Skeletal muscle tissue (tissue), 3 donors: ENCODE measurements around the gene KRABD2.
A peak's percentile ranks its signal among the peaks of the same experiment; 100 is the strongest.
"Not testable (repeated sequence)": the region's sequence is repeated elsewhere in the genome, so short reads cannot be mapped to it uniquely, and the experiment has no call there.

Source experiments
- H3K27ac ChIP-seq: one replicate; pipeline ENCODE4 v1.7.0; 2013; ENCODE audit warnings: mild to moderate bottlenecking, low read depth, low read length, inconsistent platforms
- H3K27me3 ChIP-seq, 3 donors: one replicate each; pipeline ENCODE4 v1.7.0; 2013; ENCODE audit warnings: low read length in 3 of 3; ENCODE audit not compliant: control insufficient read depth in 3 of 3, insufficient read depth in 3 of 3
- H3K36me3 ChIP-seq, 3 donors: one replicate each; pipeline ENCODE4 v1.7.0; 2013; ENCODE audit warnings: low read length in 3 of 3; ENCODE audit not compliant: control insufficient read depth in 3 of 3, insufficient read depth in 3 of 3
- H3K4me1 ChIP-seq, 3 donors: one replicate each; pipeline ENCODE4 v1.7.0; 2013; ENCODE audit warnings: low read length in 3 of 3, mild to moderate bottlenecking in 3 of 3; ENCODE audit not compliant: control insufficient read depth in 3 of 3, insufficient read depth in 3 of 3
- H3K4me3 ChIP-seq, 3 donors: one replicate each; pipeline ENCODE4 v1.7.0; 2013; ENCODE audit warnings: low read length in 3 of 3
- H3K9ac ChIP-seq, 3 donors: one replicate each; pipeline ENCODE4 v1.7.0; 2013; ENCODE audit warnings: low read length in 3 of 3, mild to moderate bottlenecking in 3 of 3, moderate library complexity in 2 of 3, low read depth in 1 of 3
- H3K9me3 ChIP-seq, 3 donors: one replicate each; pipeline ENCODE4 v1.7.0; 2013; ENCODE audit warnings: low read length in 3 of 3; ENCODE audit not compliant: control insufficient read depth in 3 of 3
- donor health status: Osteomylitis.

Gene KRABD2

GRCh38 chr17:8347001-8347400 lies 29.5 kb downstream of the KRABD2 start:
- not testable (repeated sequence) for H3K4me1 ChIP-seq, H3K4me3 ChIP-seq, H3K9me3 ChIP-seq, H3K36me3 ChIP-seq, H3K27ac ChIP-seq, H3K27me3 ChIP-seq, H3K9ac ChIP-seq

DNA sequence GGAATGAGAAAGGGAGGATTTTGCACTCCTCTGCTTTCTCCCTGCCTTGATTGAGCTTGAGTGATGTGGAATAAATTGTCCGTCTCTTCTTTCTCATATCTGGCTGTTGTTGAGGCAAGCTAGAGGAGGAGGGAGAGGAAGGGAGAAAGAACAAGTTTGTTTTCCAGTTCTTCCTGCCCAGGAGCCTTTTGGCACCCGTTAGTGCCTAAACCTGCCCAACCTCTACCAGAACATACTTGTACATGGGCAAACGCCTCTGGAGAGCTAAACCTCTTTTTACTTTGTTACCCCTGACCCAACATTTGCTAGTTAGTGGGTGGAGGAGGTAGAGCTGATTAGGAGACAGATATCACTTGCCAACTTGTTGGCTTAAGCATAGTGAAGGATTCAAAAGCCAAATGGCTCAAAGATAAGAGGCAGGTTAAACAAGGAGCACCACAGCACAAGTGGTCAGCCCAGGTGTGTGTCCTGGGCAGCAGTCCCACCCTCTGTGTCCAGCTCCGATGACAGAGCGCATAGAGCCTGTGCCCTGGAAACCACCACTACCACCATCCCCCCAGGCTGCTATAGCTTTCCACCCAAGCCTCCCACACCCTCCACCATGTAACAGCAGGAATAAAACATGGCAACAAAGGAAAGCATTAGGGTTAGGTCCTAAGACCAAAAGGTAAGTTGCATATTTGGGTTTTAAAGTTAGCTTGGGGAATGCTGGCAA lies 30.4 kb downstream of the KRABD2 start:
- Histone ChIP-seq H3K4me1 (no peaks in the 10 kb centered on the region), H3K4me3 (no peak overlapping the region), H3K36me3 (no peaks in the 10 kb centered on the region), H3K27ac (no peak overlapping the region), H3K9me3 (no peaks in the 10 kb centered on the region), H3K9ac (no peak overlapping the region), H3K27me3 (peaks cover 6 to 9% (median 7%) of the 10 kb centered on the region in 3 donors)

DNA sequence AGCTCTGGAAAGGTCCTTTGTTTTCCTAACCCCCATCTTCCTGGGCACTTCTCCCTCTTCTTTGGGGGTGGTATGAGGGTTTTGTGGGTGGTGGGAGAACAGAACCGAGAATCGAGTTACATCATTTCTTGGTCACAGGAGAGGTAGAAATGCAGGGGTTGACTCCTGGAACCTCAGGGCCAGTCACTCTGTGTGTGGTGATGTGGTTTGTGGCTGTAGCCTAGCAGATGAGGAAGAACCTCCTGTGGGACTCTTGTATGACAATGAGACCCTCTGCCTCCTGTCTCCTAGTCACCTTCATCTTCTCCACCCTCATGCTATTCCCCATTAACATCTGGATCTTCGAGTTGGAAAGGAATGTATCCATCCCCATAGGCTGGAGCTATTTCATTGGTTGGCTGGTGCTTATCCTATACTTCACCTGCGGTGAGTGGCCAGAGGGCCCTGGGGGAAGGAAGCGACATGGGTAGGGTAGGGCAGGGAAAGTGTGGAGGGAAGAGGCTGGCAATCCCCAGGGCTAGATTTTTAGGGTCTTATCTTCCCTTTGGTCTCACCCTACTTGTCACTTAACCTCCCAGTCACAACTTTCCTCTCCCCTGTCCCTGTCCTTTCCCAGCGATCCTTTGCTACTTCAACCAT lies 31.3 kb downstream of the KRABD2 start:
- Histone ChIP-seq H3K9me3 (no peaks in the 10 kb centered on the region), H3K9ac (no peak overlapping the region), H3K27me3 (peaks cover 6 to 9% (median 7%) of the 10 kb centered on the region in 3 donors), H3K4me1 (no peaks in the 10 kb centered on the region), H3K36me3 (no peaks in the 10 kb centered on the region), H3K27ac (no peak overlapping the region), H3K4me3 (no peak overlapping the region)

GRCh38 chr17:8341456-8341855 lies 35.0 kb downstream of the KRABD2 start:
- Histone ChIP-seq H3K36me3 (no peaks in the 10 kb centered on the region), H3K4me1 (peaks cover 0 to 5% (median 3%) of the 10 kb centered on the region in 3 donors), H3K9me3 (no peaks in the 10 kb centered on the region), H3K27me3 (peaks cover 6 to 7% (median 6%) of the 10 kb centered on the region in 3 donors), H3K27ac (no peak overlapping the region), H3K4me3 (no peak overlapping the region), H3K9ac (no peak overlapping the region)

- H3K9me3 ChIP-seq: no peaks in the 10 kb centered on the region
- H3K9ac ChIP-seq: no peak within 1 kb of the TSS
- no peak within 1 kb of the TSS for H3K27ac ChIP-seq
- H3K4me1 ChIP-seq: peaks cover 0 to 5% (median 3%) of the 10 kb centered on the region in 3 donors
- H3K36me3 ChIP-seq: no peaks in the 10 kb centered on the region
- H3K4me3 ChIP-seq: no peak within 1 kb of the TSS
- H3K27me3 ChIP-seq: peaks cover 0 to 2% (median 0%) of the 10 kb centered on the region in 3 donors
Observed at GRCh38 chr17:8339540-8339939, 37.0 kb downstream of the KRABD2 start, which contains the start of gene ODF4. Gene ODF4 (plus strand): TSS chr17:8339840. CDS start chr17:8340052, 212 bp downstream.

DNA sequence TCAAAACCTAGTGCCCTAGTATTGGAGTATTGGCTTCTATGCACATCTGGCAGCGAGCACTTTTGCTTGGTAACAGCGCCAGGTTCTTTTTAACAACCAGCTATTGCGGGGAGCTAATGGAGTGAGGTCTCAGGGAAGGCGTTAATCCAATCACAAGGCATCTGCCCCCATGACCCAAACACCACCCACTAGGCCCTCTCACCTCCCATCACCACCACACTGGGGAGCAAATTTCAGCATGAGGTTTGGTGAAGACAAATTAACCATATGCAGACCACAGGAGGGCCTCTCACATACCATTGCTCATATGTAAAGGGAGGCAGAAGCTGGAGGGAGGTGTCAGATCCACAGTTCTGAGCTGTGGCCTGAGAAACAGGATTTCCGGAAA lies 37.8 kb downstream of the KRABD2 start:
- no peak overlapping the region for H3K4me3 ChIP-seq
- peaks cover 0 to 5% (median 3%) of the 10 kb centered on the region in 3 donors for H3K4me1 ChIP-seq
- H3K27ac ChIP-seq: no peak overlapping the region
- H3K27me3 ChIP-seq: peaks cover 0 to 2% (median 0%) of the 10 kb centered on the region in 3 donors
- no peaks in the 10 kb centered on the region for H3K36me3 ChIP-seq
- H3K9ac ChIP-seq: no peak overlapping the region
- H3K9me3 ChIP-seq: no peaks in the 10 kb centered on the region

GRCh38 chr17:8337802-8338752 lies 38.4 kb downstream of the KRABD2 start:
- H3K27me3 ChIP-seq: peaks cover 0 to 2% (median 0%) of the 10 kb centered on the region in 3 donors
- no peak overlapping the region for H3K4me3 ChIP-seq
- H3K9me3 ChIP-seq: no peaks in the 10 kb centered on the region
- no peaks in the 10 kb centered on the region for H3K36me3 ChIP-seq
- no peak overlapping the region for H3K9ac ChIP-seq
- H3K4me1 ChIP-seq: peaks cover 0 to 5% (median 3%) of the 10 kb centered on the region in 3 donors
- no peak overlapping the region for H3K27ac ChIP-seq

GRCh38 chr17:8333281-8333680 lies 43.2 kb downstream of the KRABD2 start:
- peaks cover 0 to 7% (median 6%) of the 10 kb centered on the region in 3 donors for H3K4me1 ChIP-seq
- H3K27ac ChIP-seq: no peak overlapping the region
- no peak overlapping the region for H3K9ac ChIP-seq
- no peaks in the 10 kb centered on the region for H3K36me3 ChIP-seq
- no peaks in the 10 kb centered on the region for H3K9me3 ChIP-seq
- no peak overlapping the region for H3K4me3 ChIP-seq
- H3K27me3 ChIP-seq: peaks cover 0 to 2% (median 0%) of the 10 kb centered on the region in 3 donors

- H3K9me3 ChIP-seq: no peaks in the 10 kb centered on the region
- no peaks in the 10 kb centered on the region for H3K36me3 ChIP-seq
- H3K27me3 ChIP-seq: peaks cover 0 to 2% (median 0%) of the 10 kb centered on the region in 3 donors
- H3K4me1 ChIP-seq: peaks cover 0 to 5% (median 3%) of the 10 kb centered on the region in 3 donors
- no peak overlapping the region for H3K27ac ChIP-seq
- peak overlapping the region in 1 of 3 donors; percentile 22 for H3K4me3 ChIP-seq
- H3K9ac ChIP-seq: no peak overlapping the region
Observed at GRCh38 chr17:8332688-8333087, 43.8 kb downstream of the KRABD2 start.
